Measurements from ENCODE around the gene ATP5F1E. TPM values are rescaled to one million over a fixed set of nuclear protein-coding genes. Genes with fewer than 3 reads are reported as not detected.
A peak's percentile ranks its signal among the peaks of the same experiment; 100 is the strongest.
"Not testable (repeated sequence)": the region's sequence is repeated elsewhere in the genome, so short reads cannot be mapped to it uniquely, and the experiment has no call there.

ATP5F1E gene
- total and polyA plus RNA-seq, 9 of the 15 experiments (the other 6 are each of a cell fraction or from before 2014, with no cell fraction given) = 60.3 to 162 (median 113) TPM

DNA sequence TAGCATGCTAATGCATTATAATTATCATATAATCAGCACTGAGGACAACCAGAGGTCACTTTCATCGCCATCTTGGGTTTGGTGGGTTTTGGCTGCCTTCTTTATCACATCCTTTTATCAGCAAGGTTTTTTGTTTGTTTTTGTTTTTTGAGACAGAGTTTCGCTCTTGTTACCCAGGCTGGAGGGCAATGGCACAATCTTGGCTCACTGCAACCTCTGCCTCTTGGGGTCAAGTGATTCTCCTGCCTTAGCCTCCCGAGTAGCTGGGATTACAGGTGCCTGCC, 20.3 kb downstream of the ATP5F1E start:
- Histone ChIP-seq H3K9ac (ENCODE audit: insufficient read depth in 1 of 2, low read depth in 2 of 2, low read length in 2 of 2) (peak overlapping the region; percentile 37 to 53; a peak in 3 of 4 replicates), H3K4me2 (ENCODE audit: insufficient read depth, low read length) (peak overlapping the region; percentile 70; the same call in 1 of the 2 replicates), H3K4me1 (replicated peaks in 1 of 2; ENCODE audit: control insufficient read depth in 2 of 2, insufficient read depth in 2 of 2, low read length in 2 of 2) (peaks cover 79 to 88% of the 10 kb centered on the region in 2 experiments), H3K27ac (ENCODE audit: extremely low read depth, low read depth, low read length) (peak overlapping the region; percentile 83), H2AFZ (ENCODE audit: low read depth, low read length) (peak overlapping the region; percentile 84)
- H3K9me1 ChIP-seq (ENCODE audit: control insufficient read depth, insufficient read depth, low read length); intact Hi-C loops (cut with micrococcal nuclease); H3K36me3 ChIP-seq (ENCODE audit: control insufficient read depth, insufficient read depth, low read length); H3K79me2 ChIP-seq (ENCODE audit: control insufficient read depth, insufficient read depth, low read length); DNase-seq (ENCODE audit: extremely low read depth in 1 of 4, low spot score in 3 of 4); H3K4me3 ChIP-seq; BruUV-seq (replicated peaks); H3K9me3 ChIP-seq (replicated peaks; ENCODE audit: control insufficient read depth, insufficient read depth, low read depth, low read length); in situ Hi-C loops (cut with MboI); ATAC-seq; FAIRE-seq; H3K27me3 ChIP-seq (ENCODE audit: control insufficient read depth in 2 of 2, insufficient read depth in 2 of 2, low read length in 2 of 2); H4K20me1 ChIP-seq (replicated peaks; ENCODE audit: control insufficient read depth, insufficient read depth, low read length): not testable (repeated sequence)
- ChIA-PET POLR2A (interaction anchor here (1.0 to 4.4 kb wide), 3 partner anchors 18 to 29 kb away, joined by 4 to 15 read pairs (median 5); partner anchors contain the start of gene ATP5F1E), CTCF (ENCODE audit: low intra/inter-chr PET ratio) (interaction anchor here (0.6 kb wide), 1 partner anchor 360 kb away, joined by 3 read pairs; no protein-coding TSS in a partner anchor)
- 28% methylated on average over 3 of the region's 3 CpGs for WGBS (ENCODE audit: insufficient coverage, low coverage, missing lambda C conversion rate)
- TF ChIP-seq ESRRA (IDR thresholded peaks at IDR 0.05; ENCODE audit: borderline replicate concordance, low read depth) (peak; percentile 97), ZNF175 (CRISPR knock-in tag; IDR thresholded peaks at IDR 0.05; ENCODE audit: low read depth) (peak; percentile 63; the same call in 1 of the 2 replicates), YY1 (IDR thresholded peaks at IDR 0.05; ENCODE audit: borderline replicate concordance in 1 of 3, control insufficient read depth in 1 of 3, extremely low read depth in 1 of 3, insufficient read depth in 3 of 3, insufficient read length in 1 of 3, insufficient replicate concordance in 2 of 3, low read depth in 1 of 3, low read length in 2 of 3) (peak in 1 of 3 experiments; percentile 71), ZNF512 (tag; IDR thresholded peaks at IDR 0.05) (peak; percentile 36; the same call in 1 of the 2 replicates), BRD4 (IDR thresholded peaks at IDR 0.05) (peak; percentile 55; the same call in 1 of the 2 replicates), FOXK2 (conservative IDR thresholded peaks at IDR 0.05 in 1 of 2, IDR thresholded peaks at IDR 0.05 in 1 of 2; ENCODE audit: low read depth in 2 of 2) (0 out of 4 replicates have a peak, but pooled peaks of 1 of the 2 experiments have one; percentile 0), VEZF1 (CRISPR knock-in tag; IDR thresholded peaks at IDR 0.05) (peak; percentile 31; the same call in 1 of the 2 replicates), NFRKB (IDR thresholded peaks at IDR 0.05; ENCODE audit: low read depth) (0 out of 2 replicates have a peak, but pooled peaks have one; percentile 61), ZKSCAN8 (CRISPR knock-in tag; IDR thresholded peaks at IDR 0.05) (0 out of 2 replicates have a peak, but pooled peaks have one; percentile 15), ZNF354B (CRISPR knock-in tag; IDR thresholded peaks at IDR 0.05) (peak; percentile 16; the same call in 1 of the 2 replicates)
- TF ChIP-seq, protein P1, sequence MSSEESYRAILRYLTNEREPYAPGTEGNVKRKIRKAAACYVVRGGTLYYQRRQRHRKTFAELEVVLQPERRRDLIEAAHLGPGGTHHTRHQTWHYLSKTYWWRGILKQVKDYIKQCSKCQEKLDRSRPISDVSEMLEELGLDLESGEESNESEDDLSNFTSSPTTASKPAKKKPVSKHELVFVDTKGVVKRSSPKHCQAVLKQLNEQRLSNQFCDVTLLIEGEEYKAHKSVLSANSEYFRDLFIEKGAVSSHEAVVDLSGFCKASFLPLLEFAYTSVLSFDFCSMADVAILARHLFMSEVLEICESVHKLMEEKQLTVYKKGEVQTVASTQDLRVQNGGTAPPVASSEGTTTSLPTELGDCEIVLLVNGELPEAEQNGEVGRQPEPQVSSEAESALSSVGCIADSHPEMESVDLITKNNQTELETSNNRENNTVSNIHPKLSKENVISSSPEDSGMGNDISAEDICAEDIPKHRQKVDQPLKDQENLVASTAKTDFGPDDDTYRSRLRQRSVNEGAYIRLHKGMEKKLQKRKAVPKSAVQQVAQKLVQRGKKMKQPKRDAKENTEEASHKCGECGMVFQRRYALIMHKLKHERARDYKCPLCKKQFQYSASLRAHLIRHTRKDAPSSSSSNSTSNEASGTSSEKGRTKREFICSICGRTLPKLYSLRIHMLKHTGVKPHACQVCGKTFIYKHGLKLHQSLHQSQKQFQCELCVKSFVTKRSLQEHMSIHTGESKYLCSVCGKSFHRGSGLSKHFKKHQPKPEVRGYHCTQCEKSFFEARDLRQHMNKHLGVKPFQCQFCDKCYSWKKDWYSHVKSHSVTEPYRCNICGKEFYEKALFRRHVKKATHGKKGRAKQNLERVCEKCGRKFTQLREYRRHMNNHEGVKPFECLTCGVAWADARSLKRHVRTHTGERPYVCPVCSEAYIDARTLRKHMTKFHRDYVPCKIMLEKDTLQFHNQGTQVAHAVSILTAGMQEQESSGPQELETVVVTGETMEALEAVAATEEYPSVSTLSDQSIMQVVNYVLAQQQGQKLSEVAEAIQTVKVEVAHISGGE (CRISPR knock-in tag; IDR thresholded peaks at IDR 0.05) = peak in 1 of 3 experiments; percentile 66; a peak in 1 of 6 replicates
- TF ChIP-seq, protein P2, sequence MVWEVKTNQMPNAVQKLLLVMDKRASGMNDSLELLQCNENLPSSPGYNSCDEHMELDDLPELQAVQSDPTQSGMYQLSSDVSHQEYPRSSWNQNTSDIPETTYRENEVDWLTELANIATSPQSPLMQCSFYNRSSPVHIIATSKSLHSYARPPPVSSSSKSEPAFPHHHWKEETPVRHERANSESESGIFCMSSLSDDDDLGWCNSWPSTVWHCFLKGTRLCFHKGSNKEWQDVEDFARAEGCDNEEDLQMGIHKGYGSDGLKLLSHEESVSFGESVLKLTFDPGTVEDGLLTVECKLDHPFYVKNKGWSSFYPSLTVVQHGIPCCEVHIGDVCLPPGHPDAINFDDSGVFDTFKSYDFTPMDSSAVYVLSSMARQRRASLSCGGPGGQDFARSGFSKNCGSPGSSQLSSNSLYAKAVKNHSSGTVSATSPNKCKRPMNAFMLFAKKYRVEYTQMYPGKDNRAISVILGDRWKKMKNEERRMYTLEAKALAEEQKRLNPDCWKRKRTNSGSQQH (CRISPR knock-in tag; IDR thresholded peaks at IDR 0.05) = 0 out of 2 replicates have a peak, but pooled peaks have one; percentile 15
